GM12878 (cell line): ENCODE data around the gene ATG5. TPM values are rescaled to one million over a fixed set of nuclear protein-coding genes. Genes with fewer than 3 reads are reported as not detected.

Experiments
- ATAC-seq: fragments of 200-7000 bp; cut with Tn5 transposase; 3 replicates; pipeline ENCODE4 v1.9.1; 2020; ENCODE audit warnings: mild to moderate bottlenecking, moderate library complexity
- BruUV-seq: library from RNA; stranded (reverse); fragments of 400-500 nt; replicated peaks from 2 replicates; lab custom pipeline; 2021; lab: Mats Ljungman, UMichigan
- CTCF ChIA-PET: fragments of 300-600 bp; sonication (Branson Sonifier 250); formaldehyde crosslinking; extraction: SDS; loops from one replicate; lab custom pipeline; 2021; ENCODE audit warnings: inconsistent platforms; lab: Yijun Ruan, JAX
- POLR2A ChIA-PET: fragments of 350-600 bp; formaldehyde crosslinking; extraction: SDS; loops from one replicate; lab custom pipeline; 2021; ENCODE audit warnings: inconsistent platforms; lab: Charles Lee
- RAD21 ChIA-PET: fragments of 300-600 bp; sonication (Branson Sonifier 250); formaldehyde crosslinking; loops from one replicate; lab custom pipeline; 2023; ENCODE audit warnings: antibody characterized with exemption; ENCODE audit not compliant: unreplicated experiment; lab: Charles Lee
- SMC1A ChIA-PET: fragments of 300-600 bp; sonication (Branson Sonifier 250); formaldehyde crosslinking; loops from one replicate; lab custom pipeline; 2023; ENCODE audit not compliant: unreplicated experiment, uncharacterized antibody; lab: Charles Lee
- DNase-seq: peaks from one replicate; pipeline ENCODE4 v3.0.0-alpha.2; 2011; ENCODE audit warnings: low read depth, low spot score
- FAIRE-seq: peaks from 3 replicates; lab custom pipeline; 2011; peaks lifted over from hg19 to GRCh38; lab: Jason Lieb, UNC
- H2AFZ ChIP-seq: 2 replicates; pipeline ENCODE4 v1.6.0; 2011; ENCODE audit warnings: low read depth, low read length, control low read depth; ENCODE audit not compliant: control insufficient read depth
- H3K27ac ChIP-seq: 2 replicates; pipeline ENCODE4 v1.5.1; 2011; ENCODE audit warnings: control low read depth; ENCODE audit not compliant: control insufficient read depth, insufficient read depth
- H3K27me3 ChIP-seq, 2 experiments: replicated peaks in 1 of 2; 2 replicates each; pipeline versions ENCODE4 v1.6.0 to v1.6.1; 2011; ENCODE audit warnings: low read length in 1 of 2; ENCODE audit not compliant: control insufficient read depth in 2 of 2, insufficient read depth in 2 of 2
- H3K36me3 ChIP-seq, 2 experiments: 2 replicates each; pipeline ENCODE4 v1.5.1; 2011; ENCODE audit warnings: low read length in 1 of 2; ENCODE audit not compliant: control insufficient read depth in 2 of 2, insufficient read depth in 2 of 2
- H3K4me1 ChIP-seq: 2 replicates; pipeline ENCODE4 v1.6.1; 2011; ENCODE audit warnings: mild to moderate bottlenecking, low read length, moderate library complexity, mixed read lengths; ENCODE audit not compliant: control insufficient read depth, insufficient read depth
- H3K4me2 ChIP-seq: 2 replicates; pipeline ENCODE4 v1.6.0; 2011; ENCODE audit warnings: control low read depth; ENCODE audit not compliant: control insufficient read depth, insufficient read depth
- H3K4me3 ChIP-seq: fragments of 200-600 bp; sonication (generic); 2 replicates; pipeline ENCODE4 v1.5.1; 2016
- H3K79me2 ChIP-seq: 2 replicates; pipeline ENCODE4 v1.6.0; 2011; ENCODE audit warnings: low read length; ENCODE audit not compliant: control insufficient read depth, insufficient read depth
- H3K9ac ChIP-seq: 2 replicates; pipeline ENCODE4 v1.8.0; 2011; ENCODE audit warnings: low read length, control low read depth, mixed read lengths; ENCODE audit not compliant: control insufficient read depth, insufficient read depth
- H3K9me3 ChIP-seq: replicated peaks from 3 replicates; pipeline ENCODE4 v1.5.1; 2011; ENCODE audit warnings: mild to moderate bottlenecking, low read length; ENCODE audit not compliant: control insufficient read depth, insufficient read depth
- H4K20me1 ChIP-seq: 2 replicates; pipeline ENCODE4 v1.6.0; 2011; ENCODE audit not compliant: control insufficient read depth, insufficient read depth
- BMI1 ChIP-seq: fragments of 450-650 bp; IDR thresholded peaks from 2 replicates; pipeline ENCODE4 v1.6.1; 2016; ENCODE audit warnings: mild to moderate bottlenecking, moderate library complexity, borderline replicate concordance
- CEBPB ChIP-seq, 2 experiments: fragments of 150-350 bp in 1 of 2; IDR thresholded peaks; 2 replicates each; pipeline ENCODE4 v1.6.1; 2012 to 2014; ENCODE audit warnings: low read depth in 2 of 2, low read length in 2 of 2, borderline replicate concordance in 1 of 2, inconsistent platforms in 1 of 2
- IKZF1 ChIP-seq: fragments of 450-650 bp; conservative IDR thresholded peaks from 2 replicates; pipeline ENCODE4 v1.6.1; 2017; ENCODE audit warnings: antibody characterized with exemption, mild to moderate bottlenecking
- NR2F1 ChIP-seq: fragments of 450-650 bp; conservative IDR thresholded peaks from 2 replicates; pipeline ENCODE4 v1.6.1; 2017; ENCODE audit warnings: mild to moderate bottlenecking
- PML ChIP-seq: IDR thresholded peaks from 2 replicates; pipeline ENCODE4 v1.6.1; 2012; ENCODE audit warnings: low read length, inconsistent platforms
- RELB ChIP-seq: fragments of 450-650 bp; IDR thresholded peaks from 2 replicates; pipeline ENCODE4 v1.6.1; 2017; ENCODE audit warnings: low read depth, mild to moderate bottlenecking, moderate library complexity
- SMAD5 ChIP-seq: IDR thresholded peaks from 2 replicates; pipeline ENCODE4 v1.6.1; 2016; ENCODE audit warnings: antibody characterized with exemption, low read depth
- WGBS: methylation state at CpG from one replicate; pipeline ENCODE4 v1.1.6; 2016; ENCODE audit warnings: low lambda C conversion rate; ENCODE audit not compliant: insufficient replicate concordance, insufficient coverage; ENCODE audit errors: missing lambda C conversion rate; 5-methylcytosine and 5-hydroxymethylcytosine counted together
- in situ Hi-C: fragments of 300-500 bp; cut with MboI; formaldehyde crosslinking; loops from 9 replicates; pipeline ENCODE4 v1.14.3; 2018; ENCODE audit warnings: mixed read lengths
- intact Hi-C: fragments of 100-400 bp; cut with micrococcal nuclease; formaldehyde crosslinking; loops from one replicate; pipeline ENCODE4 v1.14.2; 2022; ENCODE audit not compliant: unreplicated experiment
- polyA plus RNA-seq, 11 experiments: library from polyadenylated mRNA; depleted of rRNA in 4 of 11; unstranded in 6 of 11; stranded (reverse) in 5 of 11; fragments of >200 nt; fragmentation: Nextera tagmentation in 4 of 11; fragmentation: Illumina TruSeq in 1 of 11; extraction: Ambion mirVana in 4 of 11; extraction: Trizol in 1 of 11; gene quantifications; 1 replicate in 1 of 11; 2 replicates in 10 of 11; pipeline versions ENCODE4 v1.2.1 to v1.2.3, GENCODE V29; 2011 to 2016; ENCODE audit warnings: inconsistent platforms in 2 of 11, missing spikeins in 2 of 11, low read depth in 1 of 11
- total RNA-seq, 4 experiments: library from RNA; depleted of rRNA in 3 of 4; stranded (reverse); fragments of >200 nt in 3 of 4; fragmentation: Illumina TruSeq in 1 of 4; extraction: Trizol in 1 of 4; gene quantifications; 2 replicates each; pipeline versions ENCODE4 v1.2.1 to v1.2.3, GENCODE V29; 2013 to 2021
- TF ChIP-seq, protein P1 (sequence below): fragments of 450-650 bp; formaldehyde crosslinking; IDR thresholded peaks from 2 replicates; pipeline ENCODE4 v1.5.0; 2022; ENCODE audit warnings: mild to moderate bottlenecking, missing genetic modification characterization

The ATG5 gene
- total and polyA plus RNA-seq, 10 of the 15 experiments (the other 5 are each of a cell fraction or from before 2014, with no cell fraction given): 12.9 to 51.8 (median 23.9) TPM

- Histone ChIP-seq H3K36me3 (0 out of 4 replicates have a peak, but pooled peaks cover 0 to 3% of the 10 kb centered on the region in 2 experiments), H3K27me3 (no peaks in the 10 kb centered on the region), H2AFZ (no peak overlapping the region), H3K4me1 (peaks cover 41% of the 10 kb centered on the region), H3K27ac (peak overlapping the region; percentile 47), H3K9ac (0 out of 2 replicates have a peak overlapping the region, but pooled peaks have one; percentile 7), H3K4me2 (no peak overlapping the region; the same call in 1 of the 2 replicates), H4K20me1 (no peaks in the 10 kb centered on the region), H3K79me2 (no peaks in the 10 kb centered on the region), H3K9me3 (no peaks in the 10 kb centered on the region), H3K4me3 (no peak overlapping the region)
- ChIA-PET SMC1A (interaction anchor here (0.8 to 14.2 kb wide), 9 partner anchors 9 to 97 kb away, joined by 3 to 148 read pairs (median 5); no protein-coding TSS in a partner anchor), POLR2A (interaction anchor here (1.8 kb wide), 1 partner anchor 40 kb away, joined by 4 read pairs; no protein-coding TSS in a partner anchor), CTCF (interaction anchor here (0.6 to 8.9 kb wide), 9 partner anchors 8 to 423 kb away, joined by 3 to 85 read pairs (median 3); no protein-coding TSS in a partner anchor), RAD21 (interaction anchor here (0.6 to 2.0 kb wide), 7 partner anchors 22 to 1143 kb away, joined by 3 to 7 read pairs (median 4); no protein-coding TSS in a partner anchor)
- WGBS: 49% methylated on average over 3 of the region's 3 CpGs
- FAIRE-seq: no peak
- intact Hi-C loops: loop anchor here (10.0 kb wide), 1 partner anchor 701 kb away; no protein-coding TSS in a partner anchor
- no peak for TF ChIP-seq CEBPB (IDR thresholded peaks at IDR 0.05; ENCODE audit: borderline replicate concordance in 1 of 2, low read depth in 2 of 2, low read length in 2 of 2)
- TF ChIP-seq PML: no peak
- peak; percentile 75; the same call in 1 of the 2 replicates for TF ChIP-seq NR2F1
- in situ Hi-C loops: no loop called here
- DNase-seq: no peak
- TSS peak; percentile 68 for BruUV-seq
- peak; percentile 8 for ATAC-seq
Observed at GRCh38 chr6:106186172-106186571, 139.4 kb downstream of the ATG5 start.

DNA sequence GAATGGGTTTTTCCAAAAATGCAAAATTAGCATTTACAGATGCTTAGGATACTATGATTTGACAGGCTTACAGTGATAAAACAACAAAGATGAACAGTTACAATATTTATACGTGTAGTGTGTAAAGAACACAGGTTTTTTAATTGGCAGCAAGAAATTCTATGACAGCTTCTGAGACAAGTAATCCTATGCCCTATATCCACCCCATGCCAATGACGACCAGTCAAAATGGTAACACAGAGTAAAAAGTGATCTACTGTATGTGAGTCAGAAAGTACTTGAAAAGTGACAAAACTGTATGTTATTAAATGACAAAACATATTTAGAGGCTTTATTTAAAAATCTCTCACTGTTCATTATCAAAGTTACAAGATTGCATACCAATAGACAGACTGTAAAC lies 139.9 kb downstream of the ATG5 start:
- Histone ChIP-seq H3K9me3 (no peaks in the 10 kb centered on the region), H3K79me2 (no peaks in the 10 kb centered on the region), H4K20me1 (no peaks in the 10 kb centered on the region), H3K27ac (peak overlapping the region; percentile 47; the same call in 1 of the 2 replicates), H3K4me1 (peaks cover 45% of the 10 kb centered on the region), H3K4me2 (no peak overlapping the region), H3K36me3 (0 out of 4 replicates have a peak, but pooled peaks cover 0 to 3% of the 10 kb centered on the region in 2 experiments), H2AFZ (no peak overlapping the region), H3K9ac (no peak overlapping the region), H3K4me3 (no peak overlapping the region), H3K27me3 (no peaks in the 10 kb centered on the region)
- ChIA-PET RAD21 (interaction anchor here (0.6 to 2.0 kb wide), 8 partner anchors 22 to 1143 kb away, joined by 3 to 9 read pairs (median 5); no protein-coding TSS in a partner anchor), CTCF (interaction anchor here (0.9 to 8.9 kb wide), 7 partner anchors 9 to 96 kb away, joined by 3 to 85 read pairs (median 3); no protein-coding TSS in a partner anchor), SMC1A (interaction anchor here (0.8 to 14.2 kb wide), 10 partner anchors 8 to 96 kb away, joined by 3 to 148 read pairs (median 6); no protein-coding TSS in a partner anchor), POLR2A (interaction anchor here (1.6 to 1.8 kb wide), 2 partner anchors 31 to 39 kb away, joined by 3 to 4 read pairs; no protein-coding TSS in a partner anchor)
- ATAC-seq: no peak
- in situ Hi-C loops (no loop called here), intact Hi-C loops (loop anchor here (10.0 kb wide), 1 partner anchor 701 kb away; no protein-coding TSS in a partner anchor)
- no peak for DNase-seq
- BruUV-seq: no TSS peak
- WGBS: 80% methylated on average over 2 of the region's 2 CpGs
- FAIRE-seq: no peak
- TF ChIP-seq IKZF1 (no peak), RELB (no peak), SMAD5 (no peak), BMI1 (no peak)
- TF ChIP-seq, protein P1, sequence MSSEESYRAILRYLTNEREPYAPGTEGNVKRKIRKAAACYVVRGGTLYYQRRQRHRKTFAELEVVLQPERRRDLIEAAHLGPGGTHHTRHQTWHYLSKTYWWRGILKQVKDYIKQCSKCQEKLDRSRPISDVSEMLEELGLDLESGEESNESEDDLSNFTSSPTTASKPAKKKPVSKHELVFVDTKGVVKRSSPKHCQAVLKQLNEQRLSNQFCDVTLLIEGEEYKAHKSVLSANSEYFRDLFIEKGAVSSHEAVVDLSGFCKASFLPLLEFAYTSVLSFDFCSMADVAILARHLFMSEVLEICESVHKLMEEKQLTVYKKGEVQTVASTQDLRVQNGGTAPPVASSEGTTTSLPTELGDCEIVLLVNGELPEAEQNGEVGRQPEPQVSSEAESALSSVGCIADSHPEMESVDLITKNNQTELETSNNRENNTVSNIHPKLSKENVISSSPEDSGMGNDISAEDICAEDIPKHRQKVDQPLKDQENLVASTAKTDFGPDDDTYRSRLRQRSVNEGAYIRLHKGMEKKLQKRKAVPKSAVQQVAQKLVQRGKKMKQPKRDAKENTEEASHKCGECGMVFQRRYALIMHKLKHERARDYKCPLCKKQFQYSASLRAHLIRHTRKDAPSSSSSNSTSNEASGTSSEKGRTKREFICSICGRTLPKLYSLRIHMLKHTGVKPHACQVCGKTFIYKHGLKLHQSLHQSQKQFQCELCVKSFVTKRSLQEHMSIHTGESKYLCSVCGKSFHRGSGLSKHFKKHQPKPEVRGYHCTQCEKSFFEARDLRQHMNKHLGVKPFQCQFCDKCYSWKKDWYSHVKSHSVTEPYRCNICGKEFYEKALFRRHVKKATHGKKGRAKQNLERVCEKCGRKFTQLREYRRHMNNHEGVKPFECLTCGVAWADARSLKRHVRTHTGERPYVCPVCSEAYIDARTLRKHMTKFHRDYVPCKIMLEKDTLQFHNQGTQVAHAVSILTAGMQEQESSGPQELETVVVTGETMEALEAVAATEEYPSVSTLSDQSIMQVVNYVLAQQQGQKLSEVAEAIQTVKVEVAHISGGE (CRISPR knock-in tag): no peak
